ENCODE measurements around the gene HRNR.

- TF ChIP-seq CTCF (IDR thresholded peaks at IDR 0.05) (no peak), POLR2A (IDR thresholded peaks at IDR 0.05) (no peak), EP300 (IDR thresholded peaks at IDR 0.05) (no peak)
Observed at GRCh38 chr1:152220166-152221163, 3.5 kb downstream of the HRNR start.

All from ovary (tissue), 3 donors.